Prostate gland (tissue), 2 donors: ENCODE results near the gene PTBP2. TPM values are rescaled to one million over a fixed set of nuclear protein-coding genes. Genes with fewer than 3 reads are reported as not detected.

Experiments used
- DNase-seq: peaks from one replicate; pipeline ENCODE4 v3.0.0-alpha.2; 2019; ENCODE audit warnings: low spot score
- H3K27ac ChIP-seq, 2 donors: fragments of 200-600 bp; sonication (generic); 2 replicates each; pipeline ENCODE4 v1.5.1; 2017 to 2019
- H3K27me3 ChIP-seq: fragments of 200-600 bp; sonication (generic); replicated peaks from 2 replicates; pipeline ENCODE4 v1.5.1; 2019; ENCODE audit not compliant: insufficient read depth
- H3K36me3 ChIP-seq, 2 donors: fragments of 200-600 bp; sonication (generic); 1 replicate in 1 of 2; 2 replicates in 1 of 2; pipeline versions ENCODE4 v1.5.1 to v1.8.1; 2017 to 2019
- H3K4me1 ChIP-seq: fragments of 200-600 bp; sonication (generic); replicated peaks from 2 replicates; pipeline ENCODE4 v1.5.1; 2019
- H3K4me3 ChIP-seq, 2 donors: fragments of 200-600 bp; sonication (generic); 2 replicates each; pipeline ENCODE4 v1.5.1; 2017 to 2019
- H3K9me3 ChIP-seq: fragments of 200-600 bp; sonication (generic); 2 replicates; pipeline ENCODE4 v1.5.1; 2017
- POLR2A ChIP-seq: fragments of 450-650 bp; IDR thresholded peaks from one replicate; pipeline ENCODE4 v1.6.1; 2016; ENCODE audit warnings: antibody characterized with exemption, mild to moderate bottlenecking
- POLR2AphosphoS5 ChIP-seq: sonication (generic); formaldehyde crosslinking; IDR thresholded peaks from one replicate; pipeline ENCODE4 v1.6.1; 2017; ENCODE audit warnings: antibody characterized with exemption
- WGBS: methylation state at CpG from one replicate; pipeline ENCODE4 v1.1.5; 2018; 5-methylcytosine and 5-hydroxymethylcytosine counted together
- intact Hi-C: fragments of 100-400 bp; cut with DNase I; formaldehyde crosslinking; loops from one replicate; pipeline ENCODE4 v1.14.2; 2022
- total RNA-seq, 2 donors: library from RNA; depleted of rRNA; stranded (reverse); fragments of >200 nt; gene quantifications; one replicate each; pipeline ENCODE4 v1.1.0, GENCODE V29; 2016
- TF ChIP-seq, protein P1 (sequence below), 4 experiments: fragments of 200-600 bp in 2 of 4; fragments of 450-650 bp in 2 of 4; sonication (generic) in 2 of 4; IDR thresholded peaks; 1 replicate in 3 of 4; 2 replicates in 1 of 4; pipeline ENCODE4 v1.5.1; 2016 to 2019; ENCODE audit warnings: antibody characterized with exemption in 4 of 4, mild to moderate bottlenecking in 2 of 4, moderate library complexity in 2 of 4

The PTBP2 gene
- total RNA-seq, 2 donors from 2014 or later = 22.0 to 78.8 TPM

- intact Hi-C loops = loop anchor here (10.0 kb wide), 1 partner anchor 189 kb away; no protein-coding TSS in a partner anchor
- Histone ChIP-seq H3K27me3 (no peaks in the 10 kb centered on the region), H3K27ac (no peak overlapping the region), H3K9me3 (no peaks in the 10 kb centered on the region), H3K4me3 (no peak overlapping the region), H3K36me3 (no peaks in the 10 kb centered on the region), H3K4me1 (no peaks in the 10 kb centered on the region)
- no peak for DNase-seq
- TF ChIP-seq, protein P1, sequence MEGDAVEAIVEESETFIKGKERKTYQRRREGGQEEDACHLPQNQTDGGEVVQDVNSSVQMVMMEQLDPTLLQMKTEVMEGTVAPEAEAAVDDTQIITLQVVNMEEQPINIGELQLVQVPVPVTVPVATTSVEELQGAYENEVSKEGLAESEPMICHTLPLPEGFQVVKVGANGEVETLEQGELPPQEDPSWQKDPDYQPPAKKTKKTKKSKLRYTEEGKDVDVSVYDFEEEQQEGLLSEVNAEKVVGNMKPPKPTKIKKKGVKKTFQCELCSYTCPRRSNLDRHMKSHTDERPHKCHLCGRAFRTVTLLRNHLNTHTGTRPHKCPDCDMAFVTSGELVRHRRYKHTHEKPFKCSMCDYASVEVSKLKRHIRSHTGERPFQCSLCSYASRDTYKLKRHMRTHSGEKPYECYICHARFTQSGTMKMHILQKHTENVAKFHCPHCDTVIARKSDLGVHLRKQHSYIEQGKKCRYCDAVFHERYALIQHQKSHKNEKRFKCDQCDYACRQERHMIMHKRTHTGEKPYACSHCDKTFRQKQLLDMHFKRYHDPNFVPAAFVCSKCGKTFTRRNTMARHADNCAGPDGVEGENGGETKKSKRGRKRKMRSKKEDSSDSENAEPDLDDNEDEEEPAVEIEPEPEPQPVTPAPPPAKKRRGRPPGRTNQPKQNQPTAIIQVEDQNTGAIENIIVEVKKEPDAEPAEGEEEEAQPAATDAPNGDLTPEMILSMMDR (IDR thresholded peaks at IDR 0.05) = no peak
- TF ChIP-seq POLR2A (no peak), POLR2AphosphoS5 (no peak)
- 59% methylated on average over 3 of the region's 3 CpGs for WGBS
Measured at GRCh38 chr1:96723936-96724335, 2.4 kb downstream of the PTBP2 start.

GRCh38 chr1:96727860-96728259, 6.3 kb downstream of the PTBP2 start:
- no peak overlapping the region for H3K27ac ChIP-seq
- no peak for DNase-seq
- H3K4me1 ChIP-seq = no peaks in the 10 kb centered on the region
- intact Hi-C loops = loop anchor here (10.0 kb wide), 1 partner anchor 193 kb away; no protein-coding TSS in a partner anchor
- no peak for TF ChIP-seq POLR2A
- no peak for TF ChIP-seq POLR2AphosphoS5
- TF ChIP-seq, protein P1 (IDR thresholded peaks at IDR 0.05) = no peak
- H3K36me3 ChIP-seq = no peaks in the 10 kb centered on the region
- H3K27me3 ChIP-seq = no peaks in the 10 kb centered on the region
- H3K4me3 ChIP-seq = no peak overlapping the region
- no peaks in the 10 kb centered on the region for H3K9me3 ChIP-seq
- 88% methylated on average over 3 of the region's 3 CpGs for WGBS

- H3K4me3 ChIP-seq = no peak overlapping the region
- H3K27ac ChIP-seq = no peak overlapping the region
- no peaks in the 10 kb centered on the region for H3K9me3 ChIP-seq
- no peaks in the 10 kb centered on the region for H3K36me3 ChIP-seq
- TF ChIP-seq, protein P1 (IDR thresholded peaks at IDR 0.05) = no peak
- no peak for TF ChIP-seq POLR2AphosphoS5
- TF ChIP-seq POLR2A = no peak
- no peak for DNase-seq
- intact Hi-C loops = no loop called here
- H3K4me1 ChIP-seq = no peaks in the 10 kb centered on the region
- H3K27me3 ChIP-seq = no peaks in the 10 kb centered on the region
- WGBS = 84% methylated on average over 4 of the region's 4 CpGs
Measured at GRCh38 chr1:96730574-96731298, 9.2 kb downstream of the PTBP2 start.

DNA sequence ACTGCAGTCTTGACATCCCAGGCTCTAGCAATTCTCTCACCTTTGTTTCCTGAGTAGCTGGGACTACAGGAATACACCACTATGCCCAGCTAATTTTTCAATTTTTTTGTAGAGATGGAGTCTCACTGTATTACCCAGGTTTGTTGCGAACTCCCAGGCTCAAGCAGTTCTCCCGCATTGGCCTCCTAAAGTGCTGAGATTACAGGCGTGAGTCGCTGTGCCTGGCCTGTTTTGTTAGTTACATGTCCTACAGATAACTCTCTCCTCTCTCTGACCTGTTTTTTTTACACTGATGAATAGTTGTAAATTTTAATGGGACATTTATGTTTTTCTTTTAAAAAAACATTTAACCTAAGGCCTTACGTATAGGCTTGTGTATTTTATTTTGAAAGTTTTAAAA, 19.8 kb downstream of the PTBP2 start:
- no peak overlapping the region for H3K4me3 ChIP-seq
- H3K36me3 ChIP-seq = no peaks in the 10 kb centered on the region
- no peak for DNase-seq
- no peak for TF ChIP-seq POLR2A
- TF ChIP-seq, protein P1 (IDR thresholded peaks at IDR 0.05) = no peak
- TF ChIP-seq POLR2AphosphoS5 = no peak
- intact Hi-C loops = no loop called here
- H3K4me1 ChIP-seq = no peaks in the 10 kb centered on the region
- no peaks in the 10 kb centered on the region for H3K9me3 ChIP-seq
- WGBS = 74% methylated on average over 5 of the region's 5 CpGs
- H3K27ac ChIP-seq = no peak overlapping the region
- H3K27me3 ChIP-seq = no peaks in the 10 kb centered on the region
